Hepatocyte (in vitro differentiated cells): ENCODE results near the gene TOMM20L. TPM values are rescaled to one million over a fixed set of nuclear protein-coding genes. Genes with fewer than 3 reads are reported as not detected.
"Not testable (repeated sequence)": the region's sequence is repeated elsewhere in the genome, so short reads cannot be mapped to it uniquely, and the experiment has no call there.

ENCODE experiments used
- DNase-seq: peaks from one replicate; pipeline ENCODE4 v3.0.0-alpha.2; 2016; ENCODE audit warnings: low spot score
- H2AFZ ChIP-seq: fragments of 200-600 bp; sonication (generic); 2 replicates; pipeline ENCODE4 v1.6.0; 2016; ENCODE audit warnings: antibody characterized with exemption, mild to moderate bottlenecking
- H3K27ac ChIP-seq: fragments of 200-600 bp; sonication (generic); 2 replicates; pipeline ENCODE4 v1.5.1; 2016; ENCODE audit warnings: mild to moderate bottlenecking
- H3K27me3 ChIP-seq: fragments of 200-600 bp; sonication (generic); 2 replicates; pipeline ENCODE4 v1.6.1; 2016
- H3K36me3 ChIP-seq: fragments of 200-600 bp; sonication (generic); replicated peaks from 2 replicates; pipeline ENCODE4 v1.5.1; 2016; ENCODE audit warnings: low read depth; ENCODE audit not compliant: insufficient read depth
- H3K4me1 ChIP-seq: fragments of 200-600 bp; sonication (generic); 2 replicates; pipeline ENCODE4 v1.5.1; 2016; ENCODE audit warnings: mild to moderate bottlenecking, moderate library complexity; ENCODE audit not compliant: insufficient read depth
- H3K4me2 ChIP-seq: fragments of 200-600 bp; sonication (generic); 2 replicates; pipeline ENCODE4 v1.6.0; 2016
- H3K4me3 ChIP-seq: fragments of 200-600 bp; sonication (generic); 2 replicates; pipeline ENCODE4 v1.5.1; 2016; ENCODE audit warnings: mild to moderate bottlenecking
- H3K79me2 ChIP-seq: fragments of 200-600 bp; sonication (generic); 2 replicates; pipeline ENCODE4 v1.6.0; 2017; ENCODE audit warnings: mild to moderate bottlenecking
- H3K9me2 ChIP-seq: fragments of 200-600 bp; sonication (generic); replicated peaks from 2 replicates; pipeline ENCODE4 v1.6.0; 2017; ENCODE audit warnings: mild to moderate bottlenecking; ENCODE audit not compliant: insufficient read depth
- H3K9me3 ChIP-seq: fragments of 200-600 bp; sonication (generic); 2 replicates; pipeline ENCODE4 v1.5.1; 2016; ENCODE audit warnings: low read depth, mild to moderate bottlenecking
- H4K20me1 ChIP-seq: fragments of 200-600 bp; sonication (generic); 2 replicates; pipeline ENCODE4 v1.6.0; 2016; ENCODE audit warnings: mild to moderate bottlenecking; ENCODE audit not compliant: insufficient read depth, poor library complexity, severe bottlenecking
- EZH2 ChIP-seq: fragments of 200-600 bp; sonication (generic); IDR thresholded peaks from 2 replicates; pipeline ENCODE4 v1.6.1; 2016; ENCODE audit warnings: antibody characterized with exemption, mild to moderate bottlenecking, borderline replicate concordance
- EZH2phosphoT487 ChIP-seq: fragments of 200-600 bp; sonication (generic); IDR thresholded peaks from one replicate; pipeline ENCODE4 v1.6.1; 2018; ENCODE audit warnings: antibody characterized with exemption, mild to moderate bottlenecking, low read depth, moderate library complexity; ENCODE audit not compliant: unreplicated experiment, severe bottlenecking
- WGBS: methylation state at CpG from one replicate; pipeline ENCODE4 v1.1.6; 2016; ENCODE audit warnings: low lambda C conversion rate; ENCODE audit errors: missing lambda C conversion rate; 5-methylcytosine and 5-hydroxymethylcytosine counted together
- polyA plus RNA-seq: library from polyadenylated mRNA; unstranded; fragments of >200 nt; fragmentation: Nextera tagmentation; extraction: Ambion mirVana; gene quantifications from 2 replicates; pipeline ENCODE4 v1.2.1, GENCODE V29; 2016
- total RNA-seq: library from RNA; depleted of rRNA; stranded (reverse); fragments of >200 nt; gene quantifications from 2 replicates; pipeline ENCODE4 v1.2.3, GENCODE V29; 2014
- TF ChIP-seq, protein P1 (sequence below): fragments of 200-600 bp; sonication (generic); IDR thresholded peaks from 2 replicates; pipeline ENCODE4 v1.5.1; 2016; ENCODE audit warnings: antibody characterized with exemption, mild to moderate bottlenecking; ENCODE audit not compliant: poor library complexity

The TOMM20L gene
- total and polyA plus RNA-seq, 2 experiments from 2014 or later, result not detected

DNA sequence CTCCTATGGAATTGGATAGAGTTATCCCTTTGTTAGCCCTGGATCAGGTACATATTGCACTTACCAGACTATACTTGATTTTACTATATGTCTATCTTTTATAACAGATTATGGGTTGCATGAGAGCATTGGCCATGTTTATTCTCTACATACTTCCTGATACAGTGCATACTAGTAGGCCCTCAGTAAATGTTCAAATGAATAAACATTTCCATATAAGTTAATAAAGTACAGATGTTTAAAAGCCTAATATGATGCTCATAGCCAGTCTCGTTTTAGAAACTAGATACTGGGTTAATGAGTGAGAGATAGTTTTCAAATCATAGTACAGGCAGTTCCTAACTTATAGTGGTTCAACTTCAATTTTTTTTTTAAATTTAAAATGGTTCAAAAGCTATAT is 39.5 kb upstream of the TOMM20L start:
- H3K4me2 ChIP-seq, result no peak overlapping the region
- no peaks in the 10 kb centered on the region for H3K9me3 ChIP-seq
- WGBS, result 72% methylated on average over 1 of the region's 1 CpG
- no peaks in the 10 kb centered on the region for H4K20me1 ChIP-seq
- DNase-seq, result no peak
- H3K4me1 ChIP-seq, result no peaks in the 10 kb centered on the region
- H3K27ac ChIP-seq, result peak overlapping the region; percentile 67
- no peaks in the 10 kb centered on the region for H3K36me3 ChIP-seq
- no peaks in the 10 kb centered on the region for H3K79me2 ChIP-seq
- TF ChIP-seq EZH2phosphoT487 (no peak), EZH2 (no peak)
- TF ChIP-seq, protein P1, sequence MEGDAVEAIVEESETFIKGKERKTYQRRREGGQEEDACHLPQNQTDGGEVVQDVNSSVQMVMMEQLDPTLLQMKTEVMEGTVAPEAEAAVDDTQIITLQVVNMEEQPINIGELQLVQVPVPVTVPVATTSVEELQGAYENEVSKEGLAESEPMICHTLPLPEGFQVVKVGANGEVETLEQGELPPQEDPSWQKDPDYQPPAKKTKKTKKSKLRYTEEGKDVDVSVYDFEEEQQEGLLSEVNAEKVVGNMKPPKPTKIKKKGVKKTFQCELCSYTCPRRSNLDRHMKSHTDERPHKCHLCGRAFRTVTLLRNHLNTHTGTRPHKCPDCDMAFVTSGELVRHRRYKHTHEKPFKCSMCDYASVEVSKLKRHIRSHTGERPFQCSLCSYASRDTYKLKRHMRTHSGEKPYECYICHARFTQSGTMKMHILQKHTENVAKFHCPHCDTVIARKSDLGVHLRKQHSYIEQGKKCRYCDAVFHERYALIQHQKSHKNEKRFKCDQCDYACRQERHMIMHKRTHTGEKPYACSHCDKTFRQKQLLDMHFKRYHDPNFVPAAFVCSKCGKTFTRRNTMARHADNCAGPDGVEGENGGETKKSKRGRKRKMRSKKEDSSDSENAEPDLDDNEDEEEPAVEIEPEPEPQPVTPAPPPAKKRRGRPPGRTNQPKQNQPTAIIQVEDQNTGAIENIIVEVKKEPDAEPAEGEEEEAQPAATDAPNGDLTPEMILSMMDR, result no peak
- no peak overlapping the region for H3K4me3 ChIP-seq
- no peak overlapping the region for H2AFZ ChIP-seq
- H3K9me2 ChIP-seq, result no peaks in the 10 kb centered on the region
- H3K27me3 ChIP-seq, result no peaks in the 10 kb centered on the region

DNA sequence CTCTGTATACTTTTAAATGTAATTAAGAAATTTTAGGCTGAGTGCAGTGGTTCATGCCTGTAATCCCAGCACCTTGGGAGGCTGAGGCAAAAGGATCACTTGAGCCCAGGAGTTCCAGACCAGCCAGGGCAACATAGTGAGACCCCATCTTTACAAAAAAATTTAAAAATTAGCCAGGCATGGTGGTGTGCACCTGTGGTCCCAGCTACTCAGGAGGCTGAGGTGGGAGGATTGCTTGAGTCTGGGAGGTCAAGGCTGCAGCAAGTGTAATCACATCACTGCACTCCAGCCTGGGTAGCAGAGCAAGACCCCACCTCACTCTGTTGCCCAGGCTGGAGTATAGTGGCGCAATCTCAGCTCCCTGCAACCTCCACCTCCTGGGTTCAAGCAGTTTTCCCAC is 33.5 kb upstream of the TOMM20L start:
- not testable (repeated sequence) for H3K27ac ChIP-seq, H2AFZ ChIP-seq, H3K9me3 ChIP-seq, H3K4me3 ChIP-seq, H3K4me1 ChIP-seq, H3K79me2 ChIP-seq, H3K27me3 ChIP-seq, H3K9me2 ChIP-seq, H4K20me1 ChIP-seq, H3K4me2 ChIP-seq, H3K36me3 ChIP-seq, DNase-seq
- WGBS, result 100% methylated on average over 1 of the region's 1 CpG

DNA sequence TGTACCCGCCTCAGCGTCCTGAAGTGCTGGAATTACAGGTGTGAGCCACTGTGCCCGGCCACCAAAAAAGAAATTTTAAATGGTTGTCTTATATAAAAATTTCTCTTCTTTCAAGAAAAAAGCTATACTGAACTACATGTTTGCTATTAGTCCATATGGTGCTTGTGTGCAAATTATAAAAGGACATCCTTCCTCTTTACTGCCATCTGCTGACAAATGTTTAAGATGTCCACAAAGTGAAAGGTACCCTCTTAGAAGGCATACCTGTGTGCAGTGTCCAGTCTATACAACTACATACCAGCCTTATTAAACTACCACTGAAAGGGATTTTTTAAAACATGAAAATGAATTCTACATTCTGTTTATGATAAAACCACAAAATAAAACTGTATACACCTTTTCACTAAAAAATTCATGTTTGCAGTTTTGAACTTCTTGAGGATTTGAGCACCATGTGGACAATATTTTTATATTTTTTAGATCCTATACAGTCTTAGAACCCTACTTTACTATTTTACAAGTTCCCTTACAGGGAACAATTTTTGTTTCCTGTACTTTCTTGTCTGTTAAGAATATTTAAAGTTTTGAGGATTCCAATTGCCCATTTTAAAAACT is 32.8 kb upstream of the TOMM20L start:
- Histone ChIP-seq H3K4me3 (no peak overlapping the region), H3K79me2 (no peaks in the 10 kb centered on the region), H3K27ac (no peak overlapping the region), H4K20me1 (no peaks in the 10 kb centered on the region), H2AFZ (no peak overlapping the region), H3K9me2 (no peaks in the 10 kb centered on the region), H3K4me2 (no peak overlapping the region), H3K27me3 (no peaks in the 10 kb centered on the region), H3K36me3 (peaks cover 4% of the 10 kb centered on the region), H3K4me1 (no peaks in the 10 kb centered on the region), H3K9me3 (no peaks in the 10 kb centered on the region)
- WGBS, result 94% methylated on average over 3 of the region's 3 CpGs
- peak; percentile 37 for DNase-seq
- TF ChIP-seq, protein P1, result peak; percentile 45
- no peak for TF ChIP-seq EZH2

DNA sequence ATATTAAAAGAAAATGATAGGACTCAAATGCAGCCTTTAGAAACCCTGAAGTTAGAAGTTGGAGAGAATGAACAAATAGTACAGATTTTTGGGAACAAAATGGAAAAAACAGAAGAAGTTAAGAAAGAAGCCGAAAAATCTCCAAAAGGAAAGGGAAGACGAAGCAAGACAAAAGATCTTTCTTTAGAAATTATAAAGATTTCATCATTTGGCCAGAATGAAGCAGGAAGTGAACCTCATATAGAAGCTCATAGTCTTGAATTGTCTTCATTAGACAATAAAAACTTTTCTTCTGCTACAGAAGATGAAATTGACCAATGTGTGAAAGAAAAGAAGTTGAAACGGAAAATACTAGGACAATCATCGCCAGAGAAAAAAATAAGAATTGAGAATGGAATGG is 31.4 kb upstream of the TOMM20L start:
- Histone ChIP-seq H3K4me3 (no peak overlapping the region), H3K36me3 (peaks cover 4% of the 10 kb centered on the region), H3K9me3 (no peaks in the 10 kb centered on the region), H4K20me1 (no peaks in the 10 kb centered on the region), H3K4me1 (no peaks in the 10 kb centered on the region), H3K4me2 (no peak overlapping the region), H3K27ac (no peak overlapping the region), H3K27me3 (no peaks in the 10 kb centered on the region), H2AFZ (no peak overlapping the region), H3K79me2 (no peaks in the 10 kb centered on the region), H3K9me2 (no peaks in the 10 kb centered on the region)
- TF ChIP-seq, protein P1, result no peak
- TF ChIP-seq EZH2, result no peak
- TF ChIP-seq EZH2phosphoT487, result no peak
- DNase-seq, result no peak
- 98% methylated on average over 4 of the region's 4 CpGs for WGBS
